HG03354 (cell line): ENCODE data around the gene SNAP91.
"Not testable (repeated sequence)": the region's sequence is repeated elsewhere in the genome, so short reads cannot be mapped to it uniquely, and the experiment has no call there.

ENCODE experiments used
- ATAC-seq: cut with Tn5 transposase; IDR thresholded peaks from one replicate; pipeline ENCODE4 v1.9.1; 2021; ENCODE audit warnings: mild to moderate bottlenecking; ENCODE audit not compliant: unreplicated experiment, poor library complexity, severe bottlenecking

Gene SNAP91

DNA sequence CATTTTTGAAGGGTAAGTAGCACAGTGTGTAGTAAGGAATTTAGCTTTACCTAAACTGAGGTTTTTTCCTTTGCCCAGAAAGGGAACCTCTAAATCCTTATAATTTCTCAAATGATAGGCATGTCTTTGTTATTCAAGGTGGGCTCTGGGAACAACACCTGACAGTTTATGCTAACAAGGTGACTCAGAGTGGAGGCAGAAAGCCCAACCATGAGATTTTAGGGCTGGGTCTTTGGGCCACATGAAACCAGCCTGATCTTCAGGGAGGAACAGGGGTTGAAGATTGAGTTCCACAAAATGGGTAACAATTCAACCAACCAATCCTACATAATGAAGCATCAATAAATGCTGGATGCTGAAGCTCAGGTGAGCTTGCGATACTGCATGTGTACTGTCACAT lies 149.9 kb downstream of the SNAP91 start:
- ATAC-seq: no peak

DNA sequence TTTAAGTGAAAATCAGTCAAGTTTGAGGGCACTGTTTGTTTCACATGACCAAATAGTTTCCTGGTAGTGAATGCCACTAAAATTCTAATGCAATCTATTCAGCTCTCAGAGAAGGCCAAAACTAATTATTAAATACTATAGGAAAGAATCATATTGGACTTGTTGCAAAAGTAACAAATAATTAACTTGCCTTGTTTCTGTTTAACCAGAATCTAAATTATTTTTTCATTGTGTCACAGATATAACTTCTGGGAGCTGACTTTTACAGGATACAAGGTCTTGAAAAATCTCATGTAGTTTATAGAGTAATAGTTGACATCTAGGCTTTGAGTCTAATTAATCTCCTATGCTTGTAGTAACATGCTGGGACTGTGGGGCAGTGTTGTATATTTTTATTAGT lies 152.0 kb downstream of the SNAP91 start:
- no peak for ATAC-seq

DNA sequence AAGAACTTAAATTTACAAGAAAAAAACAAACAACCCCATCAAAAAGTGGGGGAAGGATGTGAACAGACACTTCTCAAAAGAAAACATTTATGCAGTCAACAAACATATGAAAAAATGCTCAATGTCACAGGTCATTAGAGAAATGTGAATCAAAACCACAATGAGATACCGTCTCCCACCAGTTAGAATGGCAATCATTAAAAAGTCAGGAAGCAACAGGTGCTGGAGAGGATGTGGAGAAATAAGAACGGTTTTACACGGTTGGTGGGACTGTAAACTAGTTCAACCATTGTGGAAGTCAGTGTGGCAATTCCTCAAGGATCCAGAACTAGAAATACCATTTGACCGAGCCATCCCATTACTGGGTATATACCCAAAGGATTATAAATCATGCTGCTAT lies 157.2 kb downstream of the SNAP91 start:
- ATAC-seq: not testable (repeated sequence)

DNA sequence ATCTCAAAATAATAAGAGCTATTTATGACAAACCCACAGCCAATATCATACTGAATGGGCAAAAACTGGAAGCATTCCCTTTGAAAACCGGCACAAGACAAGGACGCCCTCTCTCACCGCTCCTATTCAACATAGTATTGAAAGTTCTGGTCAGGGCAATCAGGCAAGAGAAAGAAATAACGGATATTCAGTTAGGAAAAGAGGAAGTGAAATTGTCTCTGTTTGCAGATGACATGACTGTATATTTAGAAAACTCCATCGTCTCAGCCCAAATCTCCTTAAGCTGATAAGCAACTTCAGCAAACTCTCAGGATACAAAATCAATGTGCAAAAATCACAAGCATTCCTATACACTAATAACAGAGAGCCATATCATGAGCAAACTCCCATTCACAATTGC lies 158.4 kb downstream of the SNAP91 start:
- ATAC-seq: not testable (repeated sequence)

DNA sequence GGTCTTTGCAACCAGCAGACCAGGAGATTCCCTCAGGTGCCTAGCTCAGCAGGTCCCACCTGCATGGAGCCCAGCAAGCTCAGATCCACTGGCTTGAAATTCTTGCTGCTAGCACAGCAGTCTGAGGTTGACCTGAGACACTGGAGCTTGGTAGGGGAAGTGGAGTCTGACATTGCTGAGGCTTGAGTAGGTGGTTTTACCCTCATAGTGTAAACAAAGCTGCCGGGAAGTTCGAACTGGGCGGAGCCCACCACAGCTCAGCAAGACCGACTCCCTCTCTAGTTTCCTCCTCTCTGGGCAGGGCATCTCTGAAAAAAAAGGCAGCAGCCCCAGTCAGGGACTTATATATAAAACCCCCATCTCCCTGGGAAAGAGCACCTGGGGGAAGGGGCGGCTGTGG lies 162.3 kb downstream of the SNAP91 start:
- ATAC-seq: no peak

DNA sequence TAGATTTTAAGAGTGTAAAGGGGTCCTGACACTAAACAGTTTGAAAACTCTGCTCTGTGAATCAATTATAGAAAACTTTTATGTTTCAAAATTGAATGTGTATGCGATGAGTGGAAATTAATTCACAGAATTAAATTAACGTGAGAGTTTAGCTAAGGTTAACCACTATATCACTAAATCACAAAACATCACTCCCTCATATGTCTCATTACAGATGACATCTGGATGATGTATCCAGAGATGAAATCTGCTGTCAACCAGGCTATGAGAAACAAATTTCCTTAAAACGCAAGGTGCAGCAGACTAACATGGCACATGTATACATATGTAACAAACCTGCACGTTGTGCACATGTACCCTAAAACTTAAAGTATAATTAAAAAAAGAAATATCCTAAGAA lies 169.2 kb downstream of the SNAP91 start:
- ATAC-seq: no peak

DNA sequence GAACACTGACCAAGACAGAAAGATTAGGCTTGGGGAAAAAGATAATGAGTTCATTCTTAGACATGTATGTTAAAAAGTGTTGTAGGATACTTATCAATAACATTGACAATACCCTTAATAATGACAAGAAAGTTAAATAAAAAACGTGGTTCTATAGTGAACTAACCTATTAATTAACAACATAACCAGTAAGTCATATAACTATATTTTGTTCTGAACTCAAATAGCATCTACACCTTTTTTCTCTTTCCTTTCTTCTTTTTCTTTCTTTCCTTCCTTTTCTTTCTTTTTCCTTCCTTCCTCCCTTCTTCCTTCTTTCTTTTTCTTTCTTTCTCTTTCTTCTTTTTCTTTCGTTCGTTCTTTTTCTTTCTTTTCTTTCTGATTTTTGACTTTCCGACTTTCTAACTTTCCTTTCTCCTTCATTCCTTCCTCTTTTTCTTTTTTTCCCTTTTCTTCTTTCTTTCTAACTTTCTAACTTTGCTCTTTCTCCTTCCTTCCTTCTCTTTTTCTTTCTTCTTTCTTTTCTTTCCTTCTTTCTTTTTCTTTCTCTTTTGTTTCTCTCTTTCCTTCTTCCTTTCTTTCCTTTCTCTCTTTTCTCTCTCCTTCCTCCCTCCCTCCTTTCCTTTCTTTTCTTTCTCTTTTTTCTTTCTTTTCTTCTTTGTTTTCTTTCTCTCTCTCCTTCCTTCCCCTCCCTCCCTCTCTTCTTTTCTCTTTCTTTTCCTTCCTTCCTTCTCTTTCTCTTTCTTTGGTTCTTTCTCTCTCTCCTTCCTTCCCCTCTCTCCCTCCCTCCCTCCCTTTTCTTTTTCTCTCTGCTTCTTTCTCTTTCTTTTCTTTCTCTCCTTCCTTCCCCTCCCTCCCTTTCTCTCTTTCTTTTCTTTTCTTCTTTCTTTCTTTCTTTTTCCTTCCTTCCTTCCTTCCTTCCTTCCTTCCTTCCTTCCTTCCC lies 172.0 kb downstream of the SNAP91 start:
- ATAC-seq: no peak

DNA sequence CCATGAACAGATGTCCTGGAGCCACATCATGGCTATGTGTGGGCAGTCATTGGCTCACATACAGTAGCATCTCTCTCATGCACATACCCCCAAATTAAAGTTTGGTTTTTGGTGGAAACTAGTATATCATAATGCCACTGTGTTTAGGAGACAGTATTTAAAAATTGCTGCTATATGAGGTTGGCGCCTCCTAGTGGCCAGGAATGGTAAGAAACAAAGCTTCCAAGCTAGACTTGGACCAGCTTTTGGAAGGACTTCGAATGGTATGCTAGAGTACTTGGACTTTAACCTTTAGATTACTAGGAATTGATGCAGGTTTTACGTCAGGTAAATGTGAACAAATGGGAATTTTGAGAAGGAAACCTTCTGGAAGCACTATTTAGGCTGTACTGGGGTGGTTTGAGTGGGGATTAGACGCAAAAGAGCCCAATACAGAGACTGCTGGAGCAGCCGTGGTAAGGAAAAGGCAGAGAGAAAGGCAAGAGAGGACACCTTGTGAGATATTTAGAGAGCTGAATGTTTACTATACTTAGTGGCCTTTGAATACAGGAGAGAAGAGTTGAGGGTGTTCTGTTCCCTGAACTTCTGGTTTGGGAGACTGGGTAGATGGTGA lies 172.8 kb downstream of the SNAP91 start:
- ATAC-seq: peak; percentile 85

DNA sequence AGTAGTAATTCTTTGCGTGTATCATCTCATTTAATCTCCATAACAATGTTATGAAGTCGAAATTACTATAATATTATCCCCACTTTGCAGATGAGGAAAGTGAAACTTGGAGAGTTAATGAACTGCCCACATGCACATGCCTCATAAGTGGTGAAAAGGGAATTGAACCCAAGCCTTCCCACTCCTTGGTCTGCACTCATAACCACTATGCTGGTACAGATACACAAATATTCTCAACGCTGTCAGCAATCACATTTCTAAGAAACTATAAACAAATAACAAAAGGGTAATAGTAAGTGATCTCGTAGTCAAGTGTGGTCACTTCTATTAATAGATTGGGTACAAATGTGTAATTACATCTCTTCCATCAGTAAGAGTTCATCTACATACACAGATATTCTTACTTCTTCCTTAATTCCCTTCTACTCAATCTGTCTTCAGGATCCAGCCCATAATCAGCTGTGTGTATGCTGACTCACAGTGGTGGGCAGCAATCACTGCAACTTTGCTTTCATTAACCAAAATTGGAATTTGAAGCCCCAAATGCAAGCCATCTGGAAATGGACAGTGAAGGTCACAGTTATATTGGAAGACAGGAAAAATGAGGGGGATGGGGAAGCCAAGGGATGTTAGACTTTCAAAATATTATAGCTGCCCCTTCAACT lies 190.0 kb downstream of the SNAP91 start:
- ATAC-seq: no peak

DNA sequence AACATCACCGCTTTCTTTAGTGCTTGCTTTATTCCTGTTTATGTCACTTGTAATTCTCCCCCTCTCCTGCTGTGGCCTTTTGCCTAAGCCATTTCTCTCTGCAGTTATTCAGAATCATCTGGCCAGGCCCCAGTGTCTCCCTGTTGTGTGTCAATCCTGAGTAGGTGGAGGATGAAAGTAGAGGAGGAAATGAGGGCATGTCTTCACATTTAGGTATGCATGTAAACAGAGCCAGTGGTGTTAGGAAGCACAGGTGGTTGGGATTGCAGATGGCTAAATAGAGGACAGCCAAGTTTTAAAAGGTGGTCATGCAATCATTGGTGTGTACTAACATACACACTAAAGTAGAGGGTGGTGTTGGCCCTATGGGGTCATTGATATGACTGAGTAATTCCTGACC lies 191.4 kb downstream of the SNAP91 start:
- no peak for ATAC-seq

DNA sequence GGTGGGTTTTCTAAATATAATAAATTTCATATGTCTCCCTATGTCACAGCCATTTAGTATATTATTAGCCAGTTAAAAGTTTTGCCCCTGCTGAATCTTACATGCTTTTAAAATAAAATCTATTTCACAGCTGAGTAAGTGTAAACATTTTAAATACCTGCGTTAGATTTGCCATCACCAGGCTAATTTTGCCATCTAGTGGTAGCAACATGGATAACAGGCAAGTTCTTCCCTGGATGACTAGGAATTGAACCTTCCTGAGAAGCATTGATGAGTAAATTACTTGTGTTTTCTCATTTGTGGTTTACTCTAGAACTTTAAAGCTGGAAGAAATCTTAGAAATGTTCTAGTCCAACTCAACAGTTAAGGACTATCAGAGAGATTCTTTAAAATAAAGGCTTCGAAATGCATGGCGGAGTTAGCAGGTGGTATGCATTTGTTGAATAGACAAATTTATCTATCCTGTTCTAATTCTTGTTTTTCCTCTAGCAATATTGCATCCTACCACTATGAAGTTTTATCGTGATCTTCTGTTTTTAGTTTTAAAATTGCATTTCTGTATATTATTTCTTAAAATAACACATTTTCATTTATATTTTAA lies 193.9 kb downstream of the SNAP91 start:
- peak; percentile 64 for ATAC-seq

DNA sequence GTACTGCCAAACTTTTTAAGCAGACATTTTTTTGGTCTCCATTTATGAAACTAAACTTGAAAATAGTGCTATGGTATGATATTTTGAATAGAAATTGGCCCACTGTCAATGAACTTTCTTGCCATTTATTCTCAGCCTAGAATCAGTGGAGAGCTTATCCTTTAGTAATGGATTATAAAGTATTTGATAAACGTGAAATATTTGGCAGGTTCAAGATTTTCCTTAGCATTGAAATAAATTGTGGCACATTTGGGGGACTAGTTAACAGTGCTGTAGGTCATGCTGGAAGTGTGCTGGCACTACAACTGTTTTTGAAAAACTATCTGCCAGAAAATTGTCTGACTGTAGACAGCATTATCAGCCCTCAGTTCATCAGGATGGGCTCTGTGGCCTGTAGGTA lies 194.4 kb downstream of the SNAP91 start:
- peak; percentile 14 for ATAC-seq

DNA sequence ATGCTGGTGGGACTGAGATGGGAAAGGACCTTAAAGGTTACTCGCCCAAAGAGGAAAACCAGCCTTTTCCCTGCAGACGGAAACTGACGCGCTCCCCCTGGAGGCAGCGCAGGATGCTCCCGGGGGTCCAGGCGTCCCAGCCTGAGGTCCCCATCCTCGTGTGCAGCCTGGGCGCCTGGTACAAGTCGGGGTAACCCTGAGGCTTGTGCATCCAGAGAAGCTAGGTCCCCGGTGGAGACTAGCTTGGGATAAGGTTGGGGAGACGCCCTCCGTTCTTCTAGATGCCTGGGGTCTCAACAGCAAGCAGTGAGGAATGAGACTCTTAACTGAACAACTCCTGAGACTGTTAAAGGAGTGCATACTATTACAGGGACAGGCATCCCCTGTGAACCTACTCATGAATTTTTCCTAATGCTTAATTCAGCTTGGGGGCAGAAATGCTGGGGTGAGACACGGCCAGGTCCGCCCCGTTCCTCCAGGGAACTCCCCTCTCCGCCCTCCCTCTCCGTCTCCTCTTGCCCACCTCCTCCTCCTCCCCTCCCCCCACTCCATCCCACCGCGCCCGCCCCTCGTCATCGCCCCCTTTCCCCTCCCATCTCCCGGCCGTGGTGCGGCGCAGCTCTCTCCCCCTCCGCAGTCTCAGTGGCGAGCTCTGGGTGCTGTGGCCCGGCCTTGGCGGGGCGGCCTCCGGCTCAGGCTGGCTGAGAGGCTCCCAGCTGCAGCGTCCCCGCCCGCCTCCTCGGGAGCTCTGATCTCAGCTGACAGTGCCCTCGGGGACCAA lies 196.8 kb downstream of the SNAP91 start, which contains the start of gene PRSS35:
TSS of gene PRSS35 (plus strand) at position 634 of the 781 bp plus-strand sequence. CDS start 10,908 bp downstream, outside the sequence.
- peak; percentile 54 for ATAC-seq

DNA sequence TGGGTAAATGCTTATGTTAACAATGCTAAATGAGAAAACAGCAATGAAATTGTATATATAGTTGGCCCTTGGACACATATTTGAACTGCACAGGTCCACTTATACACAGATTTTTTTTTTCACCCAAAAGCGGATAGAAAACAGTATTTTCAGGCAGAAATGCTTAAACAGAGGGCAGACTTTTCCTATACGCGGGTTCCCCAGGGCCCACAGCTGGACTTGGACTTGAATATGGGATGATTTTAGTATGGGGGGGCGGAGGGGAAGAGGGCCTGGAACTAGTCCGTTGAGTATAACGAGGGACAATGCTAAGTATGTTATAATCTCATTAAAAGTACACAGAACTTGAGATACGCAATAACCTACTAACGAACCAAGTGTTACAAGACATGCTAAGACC lies 197.6 kb downstream of the SNAP91 start:
- ATAC-seq: no peak

DNA sequence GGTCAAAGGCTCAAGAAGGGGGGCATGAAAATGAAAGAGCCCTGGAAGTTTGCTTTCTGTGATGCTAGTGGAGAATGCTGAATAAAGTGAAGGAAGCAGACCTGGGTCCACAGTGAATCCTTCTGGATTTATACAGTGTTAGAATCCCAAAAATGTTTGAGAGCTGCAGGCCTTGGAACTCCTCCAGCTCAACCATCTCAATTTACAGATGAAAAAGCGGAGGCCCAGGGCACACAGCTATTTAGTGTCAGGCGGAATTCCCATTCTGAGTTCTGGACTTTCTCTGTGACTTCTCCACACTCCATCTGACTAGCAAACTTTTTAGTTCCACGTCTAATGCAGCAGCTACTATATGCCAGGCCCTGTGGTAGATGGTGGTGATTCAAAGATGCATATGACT lies 198.1 kb downstream of the SNAP91 start:
- ATAC-seq: no peak

DNA sequence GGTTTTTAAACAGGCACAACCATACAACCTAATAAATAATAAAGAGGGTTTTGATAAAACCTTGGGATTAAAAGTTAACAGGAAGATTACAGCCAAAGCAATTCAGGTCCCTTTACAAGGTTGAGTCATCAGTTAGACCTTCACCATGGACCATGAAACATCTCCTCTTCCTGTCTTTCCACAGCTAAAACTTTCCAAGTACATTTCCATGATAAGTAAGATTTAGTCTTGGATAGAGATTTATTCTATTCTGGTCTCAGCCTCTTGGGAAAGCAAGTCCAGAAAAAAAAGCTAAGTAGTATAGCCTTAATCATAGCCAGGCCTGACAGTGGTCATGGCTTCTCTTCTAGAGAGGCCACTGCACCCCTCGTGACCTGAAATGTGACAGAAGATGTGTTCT lies 199.5 kb downstream of the SNAP91 start:
- no peak for ATAC-seq

DNA sequence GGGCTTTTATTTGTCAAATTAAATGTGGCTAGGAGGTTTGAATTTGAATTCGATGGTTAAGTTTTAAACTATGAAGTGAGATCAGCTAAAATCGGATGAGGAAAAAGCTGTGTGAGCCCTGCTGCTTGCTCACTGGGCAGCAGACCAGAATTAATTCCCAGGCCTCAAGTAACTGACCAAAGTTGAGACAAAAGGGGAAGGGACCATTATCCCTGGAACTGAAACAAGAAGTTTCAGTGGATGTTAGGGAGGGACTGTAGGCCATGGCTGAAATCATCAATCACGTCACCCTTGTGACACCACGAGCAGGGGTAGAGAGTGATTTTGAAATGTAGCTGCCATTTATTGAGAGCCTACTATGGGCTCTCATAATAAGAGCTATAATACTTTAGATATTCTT lies 203.5 kb downstream of the SNAP91 start:
- ATAC-seq: no peak
